GM12874 (cell line): ENCODE measurements around the gene MOB3B.

Source experiments
- TF ChIP-seq, protein P1 (sequence below): IDR thresholded peaks from 2 replicates; pipeline ENCODE4 v1.5.1; 2011; ENCODE audit warnings: low read depth, mild to moderate bottlenecking, control low read depth, low read length, moderate library complexity; ENCODE audit not compliant: insufficient read depth

The MOB3B gene

DNA sequence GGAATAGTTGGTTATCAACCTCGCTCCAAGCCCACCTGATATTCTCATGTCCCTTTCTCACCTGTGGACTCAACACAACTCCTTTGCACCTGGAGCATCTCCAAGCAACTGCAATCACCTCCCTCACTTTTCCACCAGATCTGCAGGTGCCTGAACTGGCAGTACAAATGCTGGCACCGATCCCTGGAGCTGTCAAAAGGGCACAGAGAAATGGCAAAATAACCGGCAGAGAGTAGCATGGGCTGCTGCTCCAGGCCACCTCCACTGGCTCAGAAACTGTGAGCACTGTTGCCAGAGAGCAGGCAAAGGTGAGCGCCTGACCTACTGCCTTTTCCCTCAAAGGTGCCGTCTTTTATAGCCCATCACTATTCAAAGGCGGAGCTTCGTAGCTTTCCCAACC is 247.3 kb downstream of the MOB3B start:
- TF ChIP-seq, protein P1, sequence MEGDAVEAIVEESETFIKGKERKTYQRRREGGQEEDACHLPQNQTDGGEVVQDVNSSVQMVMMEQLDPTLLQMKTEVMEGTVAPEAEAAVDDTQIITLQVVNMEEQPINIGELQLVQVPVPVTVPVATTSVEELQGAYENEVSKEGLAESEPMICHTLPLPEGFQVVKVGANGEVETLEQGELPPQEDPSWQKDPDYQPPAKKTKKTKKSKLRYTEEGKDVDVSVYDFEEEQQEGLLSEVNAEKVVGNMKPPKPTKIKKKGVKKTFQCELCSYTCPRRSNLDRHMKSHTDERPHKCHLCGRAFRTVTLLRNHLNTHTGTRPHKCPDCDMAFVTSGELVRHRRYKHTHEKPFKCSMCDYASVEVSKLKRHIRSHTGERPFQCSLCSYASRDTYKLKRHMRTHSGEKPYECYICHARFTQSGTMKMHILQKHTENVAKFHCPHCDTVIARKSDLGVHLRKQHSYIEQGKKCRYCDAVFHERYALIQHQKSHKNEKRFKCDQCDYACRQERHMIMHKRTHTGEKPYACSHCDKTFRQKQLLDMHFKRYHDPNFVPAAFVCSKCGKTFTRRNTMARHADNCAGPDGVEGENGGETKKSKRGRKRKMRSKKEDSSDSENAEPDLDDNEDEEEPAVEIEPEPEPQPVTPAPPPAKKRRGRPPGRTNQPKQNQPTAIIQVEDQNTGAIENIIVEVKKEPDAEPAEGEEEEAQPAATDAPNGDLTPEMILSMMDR: no peak

DNA sequence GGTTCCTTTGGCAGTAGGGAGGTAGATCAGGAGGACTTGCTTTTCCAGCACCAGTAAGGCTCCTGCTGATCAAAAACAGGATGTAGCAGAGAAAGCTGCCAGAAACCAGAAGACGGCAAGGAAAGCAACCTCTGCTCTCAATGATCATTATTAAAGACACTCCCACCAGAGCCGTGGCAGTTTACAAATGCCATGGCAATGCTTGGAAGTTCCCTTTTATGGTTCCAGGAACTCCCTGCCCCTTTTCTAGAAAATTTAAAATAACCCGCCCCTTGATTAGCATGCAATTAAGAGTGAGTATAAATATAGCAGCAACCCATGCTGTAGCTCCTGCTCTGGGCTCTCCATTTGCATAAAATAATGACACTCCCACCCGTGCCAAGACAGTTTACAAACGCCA is 248.8 kb downstream of the MOB3B start:
- TF ChIP-seq, protein P1: no peak

DNA sequence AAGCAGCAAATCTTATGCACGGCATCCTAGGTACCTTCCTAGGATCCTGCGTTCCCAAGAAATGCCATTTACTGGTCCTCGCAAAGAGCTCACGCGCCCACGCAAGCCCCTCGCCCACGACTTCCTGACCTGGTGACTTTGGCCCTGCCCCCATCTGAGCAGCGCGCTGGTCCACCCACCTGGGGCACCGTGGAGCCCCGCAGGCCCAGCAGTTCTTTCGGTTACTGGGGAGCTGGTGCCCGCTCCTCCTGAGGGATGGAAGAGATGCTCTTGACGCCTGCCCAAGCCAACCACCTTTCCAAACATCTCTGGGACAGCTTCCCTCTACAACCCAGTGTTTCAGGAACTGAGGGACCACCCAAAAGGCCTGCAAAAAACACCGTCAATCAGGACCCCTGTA is 249.4 kb downstream of the MOB3B start:
- TF ChIP-seq, protein P1: no peak

DNA sequence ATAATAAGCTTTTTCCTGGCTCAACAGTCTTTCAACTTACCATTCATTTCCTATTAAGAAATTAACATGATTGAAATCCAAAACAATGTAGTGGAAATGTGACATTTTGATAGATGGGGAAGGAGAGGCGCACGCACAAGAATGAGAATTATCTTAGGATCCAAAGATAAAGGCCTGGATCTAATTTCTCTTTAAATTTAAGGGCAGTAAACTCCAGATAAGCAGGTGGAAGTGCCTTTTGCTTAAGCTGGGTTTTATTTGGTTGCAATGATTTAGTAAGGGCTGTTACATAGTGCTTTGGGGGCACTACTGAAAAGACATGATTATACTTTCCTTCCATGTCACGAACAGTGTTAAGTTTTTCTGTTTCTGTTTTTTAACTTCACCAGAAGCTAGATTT is 250.0 kb downstream of the MOB3B start:
- TF ChIP-seq, protein P1: no peak

DNA sequence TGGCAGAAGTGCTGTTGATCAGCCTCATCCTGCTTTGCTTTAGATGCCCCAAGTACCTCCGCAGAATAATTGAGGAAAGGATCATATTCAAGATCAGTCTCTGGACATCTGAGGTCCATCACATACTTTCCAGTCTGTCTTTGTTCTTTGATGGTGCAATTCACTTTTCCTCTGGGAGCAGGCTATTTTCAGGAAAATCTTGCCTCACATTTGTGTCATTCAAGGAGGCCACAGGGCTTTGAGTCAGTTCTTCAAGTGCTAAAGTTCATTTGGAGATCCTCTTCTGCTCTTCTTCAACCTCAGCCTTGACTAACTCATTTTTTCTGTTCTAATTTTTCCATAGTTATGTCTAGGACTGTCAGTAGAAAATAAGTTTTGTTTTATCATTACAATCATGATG is 251.2 kb downstream of the MOB3B start:
- TF ChIP-seq, protein P1: no peak

DNA sequence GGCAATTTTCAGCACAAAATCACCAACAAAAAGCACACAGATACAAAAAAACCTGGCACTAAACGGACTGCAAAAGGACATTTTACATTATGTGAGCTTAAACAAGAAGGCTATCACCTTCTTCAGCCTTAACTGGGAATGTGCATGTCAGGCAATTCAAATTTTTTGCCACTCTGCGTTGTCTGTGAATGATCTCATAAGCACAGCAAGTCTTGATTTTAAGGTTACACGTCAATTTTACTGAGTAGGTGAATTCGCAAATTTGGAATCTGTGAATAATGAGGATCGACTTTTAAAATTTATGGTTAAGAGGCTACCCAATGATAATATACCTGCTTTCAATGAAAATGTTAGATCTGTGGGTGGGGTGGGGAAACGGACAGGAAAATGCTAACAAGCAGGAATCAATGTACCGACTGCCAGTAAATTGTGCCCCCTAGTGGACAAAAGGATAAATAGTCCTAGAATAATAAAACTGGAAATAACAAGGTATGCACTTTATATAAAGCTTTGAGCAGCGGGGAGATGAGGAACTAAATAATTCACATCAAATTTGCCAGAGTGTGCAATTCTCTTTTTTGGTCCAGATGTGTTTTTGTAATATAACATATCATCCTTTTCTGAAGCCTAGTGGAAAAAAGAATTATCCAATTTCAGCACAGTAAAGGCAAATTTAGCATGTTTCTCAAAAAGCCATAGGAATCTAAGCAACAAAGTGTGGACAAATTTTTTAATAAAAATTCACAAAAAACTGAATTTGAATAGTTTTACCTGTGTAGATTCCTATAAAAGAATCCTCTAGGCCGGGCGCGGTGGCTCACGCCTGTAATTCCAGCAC is 253.2 kb downstream of the MOB3B start:
- TF ChIP-seq, protein P1: peak; percentile 51
